Tongue (tissue), 2 donors: ENCODE data around the gene TNFRSF19. TPM values are rescaled to one million over a fixed set of nuclear protein-coding genes. Genes with fewer than 3 reads are reported as not detected.
"Not testable (repeated sequence)": the region's sequence is repeated elsewhere in the genome, so short reads cannot be mapped to it uniquely, and the experiment has no call there.

Experiments used
- DNase-seq: peaks from one replicate; pipeline ENCODE4 v3.0.0-alpha.2; 2015
- total RNA-seq: library from RNA; depleted of rRNA; stranded (reverse); fragments of >200 nt; gene quantifications from one replicate; pipeline ENCODE4 v1.2.3, GENCODE V29; 2014

The TNFRSF19 gene
- 34.4 TPM for total RNA-seq

DNA sequence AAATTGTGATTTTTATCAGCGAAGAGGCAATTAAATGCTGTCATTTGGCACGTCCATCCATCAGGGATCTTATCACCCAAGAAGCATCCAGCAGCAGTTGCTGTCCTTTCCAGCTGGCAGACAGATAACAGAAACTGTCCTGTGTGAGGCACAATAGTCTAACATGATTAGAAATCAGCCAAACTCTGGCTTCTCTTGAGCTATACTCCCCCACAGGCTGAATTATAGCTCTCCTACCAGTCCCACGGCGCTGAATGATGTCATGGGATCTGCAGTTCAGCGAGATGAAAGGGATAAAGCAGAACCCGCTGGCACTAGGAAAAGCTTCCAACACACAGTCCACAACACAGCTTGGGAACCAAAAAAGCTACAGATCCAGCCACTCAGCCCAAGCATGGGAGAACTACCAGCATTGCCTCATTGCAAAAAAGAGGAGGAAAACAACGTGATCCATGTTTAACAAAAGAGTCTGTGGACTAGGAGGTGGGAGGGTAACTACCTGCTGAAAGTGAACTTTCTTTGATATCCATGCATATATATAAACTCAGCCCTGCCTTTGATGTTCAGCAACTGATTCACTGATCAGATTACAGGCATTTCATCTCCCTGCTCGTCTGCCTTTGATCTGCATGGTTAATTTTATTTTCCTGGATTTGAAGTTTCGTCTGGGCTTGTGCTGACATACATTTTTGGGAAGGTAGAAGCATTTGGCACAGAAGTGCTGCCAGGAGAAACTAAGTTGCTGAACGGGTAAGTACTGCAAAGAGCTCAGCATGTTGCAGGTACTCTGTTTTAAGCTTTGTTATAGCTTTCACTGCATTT is at the start of gene TNFRSF19:
TNFRSF19 (plus strand) TSS at position 314 of the 822 bp plus-strand sequence. CDS start 19,772 bp downstream, outside the sequence.
- peak; percentile 92 for DNase-seq

- DNase-seq, result not testable (repeated sequence)
Observed at GRCh38 chr13:23529926-23530325, 40.3 kb upstream of the TNFRSF19 start.

GRCh38 chr13:23531446-23531845 is 38.8 kb upstream of the TNFRSF19 start:
- DNase-seq, result no peak

DNA sequence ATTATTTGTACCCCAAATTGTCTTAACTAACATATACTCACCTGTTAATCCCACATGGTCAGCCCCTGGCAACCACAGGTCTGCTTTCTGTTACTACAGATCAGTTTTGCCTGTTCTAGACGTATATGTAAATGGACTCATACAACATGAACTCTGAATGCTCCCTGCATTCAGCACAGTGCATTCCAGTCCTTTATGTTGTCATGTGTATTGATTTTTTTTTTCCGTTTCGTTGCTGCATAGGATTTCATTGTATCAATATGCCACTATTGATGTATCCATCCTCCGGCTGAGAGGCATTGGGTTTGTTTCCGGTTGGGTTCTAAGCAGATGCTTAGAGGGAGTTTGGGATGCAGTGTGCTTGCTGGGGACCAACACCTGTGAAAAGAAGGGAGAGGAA is 36.1 kb upstream of the TNFRSF19 start:
- no peak for DNase-seq

- DNase-seq, result no peak
Observed at GRCh38 chr13:23541221-23541824, 28.9 kb upstream of the TNFRSF19 start.

GRCh38 chr13:23544668-23545067 is 25.5 kb upstream of the TNFRSF19 start:
- DNase-seq, result no peak

DNA sequence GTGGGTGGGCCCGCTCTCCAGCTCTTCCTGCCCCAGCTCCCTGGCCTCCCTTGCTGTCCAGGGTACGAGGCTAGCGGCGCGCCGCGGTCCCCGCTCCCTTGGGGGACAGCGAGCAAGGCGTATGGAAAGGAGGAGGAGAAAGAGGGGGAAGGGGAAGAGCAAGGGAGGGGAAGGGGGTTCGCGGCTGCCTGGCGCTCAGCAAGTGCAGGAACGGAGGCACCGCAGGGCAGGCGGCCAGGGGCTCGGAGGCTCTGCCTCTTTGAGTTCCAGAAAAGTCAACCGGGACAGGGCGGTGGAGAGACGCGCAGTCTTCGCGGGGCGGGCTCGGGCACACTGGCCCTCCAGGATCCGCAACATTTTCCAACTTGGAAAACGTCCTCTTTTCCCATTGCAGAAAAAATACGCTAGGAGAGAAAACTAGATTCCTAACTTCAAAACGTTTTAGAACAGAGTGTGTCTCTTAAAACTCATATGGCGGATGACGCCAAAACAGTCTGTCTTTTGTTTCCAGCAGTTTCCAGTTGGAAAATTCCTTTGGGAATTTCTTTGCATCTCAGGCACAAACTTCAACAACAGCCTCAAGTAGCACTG is 23.1 kb upstream of the TNFRSF19 start:
- peak; percentile 65 for DNase-seq

- no peak for DNase-seq
Observed at GRCh38 chr13:23549724-23550123, 20.5 kb upstream of the TNFRSF19 start.

DNA sequence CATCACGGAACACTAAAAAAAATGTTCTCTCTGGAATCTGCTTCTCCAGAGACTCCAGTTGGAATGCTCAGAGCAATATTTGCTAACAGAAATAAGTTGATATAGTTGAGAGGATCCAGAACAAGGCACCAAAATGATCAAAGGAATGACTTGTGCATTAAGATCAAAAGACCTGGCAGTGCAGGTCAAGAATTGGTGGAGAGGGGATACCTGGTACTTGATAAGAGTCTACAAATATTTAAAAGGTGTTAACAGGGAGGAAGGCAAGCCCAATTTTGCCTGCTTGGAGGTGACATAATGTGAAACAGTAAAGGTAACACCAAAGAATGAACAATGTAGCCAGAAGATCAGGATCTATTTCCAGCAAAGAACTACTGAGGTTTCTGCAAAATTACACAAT is 20.0 kb upstream of the TNFRSF19 start:
- no peak for DNase-seq

GRCh38 chr13:23551213-23552008 is 18.8 kb upstream of the TNFRSF19 start:
- DNase-seq, result peak; percentile 31

GRCh38 chr13:23552171-23552570 is 18.0 kb upstream of the TNFRSF19 start:
- DNase-seq, result no peak

- no peak for DNase-seq
Observed at GRCh38 chr13:23552661-23553060, 17.6 kb upstream of the TNFRSF19 start.

- no peak for DNase-seq
Observed at GRCh38 chr13:23554000-23554399, 16.2 kb upstream of the TNFRSF19 start.

- no peak for DNase-seq
Observed at GRCh38 chr13:23557043-23557442, 13.2 kb upstream of the TNFRSF19 start.

- DNase-seq, result no peak
Observed at GRCh38 chr13:23557733-23558132, 12.5 kb upstream of the TNFRSF19 start.

DNA sequence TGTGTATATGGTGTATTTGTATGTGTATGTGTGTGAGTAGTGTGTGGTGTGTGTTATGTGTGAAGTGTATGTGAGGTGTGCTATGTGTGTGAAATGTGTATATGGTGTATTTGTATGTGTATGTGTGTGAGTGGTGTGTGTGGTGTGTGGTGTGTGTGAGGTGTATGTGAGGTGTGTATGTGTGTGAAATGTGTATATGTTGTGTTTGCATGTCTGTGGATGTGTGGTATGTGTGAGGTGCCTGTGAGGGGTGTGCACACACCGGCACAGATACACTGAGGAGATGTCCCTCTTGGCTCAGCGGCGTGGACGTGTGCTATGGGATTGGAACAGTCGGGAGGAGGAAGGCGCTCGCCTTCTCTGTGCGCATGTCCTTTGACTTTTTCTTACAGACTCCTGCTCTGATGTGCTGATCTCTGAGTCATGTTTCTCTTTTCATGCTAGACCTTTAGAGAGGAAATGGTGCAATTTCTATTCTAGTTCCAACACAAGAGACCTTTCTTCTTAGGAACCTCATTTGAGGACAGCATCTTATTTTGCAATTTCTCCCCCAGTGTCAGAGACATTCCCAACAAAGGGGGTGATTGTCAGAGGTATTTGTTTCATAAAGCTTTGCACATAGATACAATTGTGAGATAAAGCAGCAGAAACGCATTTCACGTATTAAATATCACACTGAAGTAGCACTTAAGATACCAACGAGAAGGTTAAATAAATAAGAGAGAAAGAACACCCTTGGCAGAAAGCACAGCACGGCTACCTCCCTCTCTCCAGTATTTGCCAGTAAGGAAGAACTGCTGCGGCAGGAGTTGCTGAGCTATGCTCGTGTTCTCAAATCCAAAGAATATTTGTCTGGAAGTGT is 11.3 kb upstream of the TNFRSF19 start:
- peak; percentile 56 for DNase-seq

- DNase-seq, result no peak
Observed at GRCh38 chr13:23560571-23561089, 9.6 kb upstream of the TNFRSF19 start.

- no peak for DNase-seq
Observed at GRCh38 chr13:23561261-23561660, 9.0 kb upstream of the TNFRSF19 start.

DNA sequence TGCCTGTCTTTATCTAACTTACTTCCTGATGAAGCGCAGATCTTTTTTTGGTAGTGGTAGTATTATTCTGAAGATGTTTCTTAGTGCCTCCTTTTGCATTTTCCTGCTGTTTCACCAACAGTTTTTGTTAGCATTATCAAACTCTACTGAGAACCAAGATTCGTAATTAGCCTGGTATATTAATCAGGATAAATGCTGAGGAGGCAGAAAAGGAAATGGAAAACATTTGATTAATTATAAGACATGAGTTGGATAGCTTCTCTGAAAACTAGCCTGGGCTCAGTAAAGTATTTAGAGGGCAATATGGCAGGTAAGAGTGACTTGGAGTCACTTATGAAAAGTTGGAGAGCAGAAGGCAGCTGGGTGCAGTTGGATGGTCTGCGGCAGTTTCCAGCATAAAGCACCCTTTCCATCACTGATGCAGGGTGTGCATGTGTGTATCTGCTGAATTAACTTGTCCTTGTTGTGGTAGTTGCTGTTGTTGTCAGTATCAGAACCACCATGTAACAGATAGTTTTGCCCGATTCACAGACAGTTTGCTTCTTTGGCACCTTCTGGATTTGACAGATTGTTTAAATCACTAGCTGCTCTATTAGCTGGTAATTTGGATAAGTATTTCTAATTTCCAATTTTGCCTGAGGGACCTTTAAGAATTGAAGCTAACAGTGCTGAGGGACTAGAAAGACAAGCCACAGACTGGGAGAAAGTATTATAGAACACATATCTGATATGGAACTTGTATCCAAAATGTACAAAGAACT is 6.9 kb upstream of the TNFRSF19 start:
- DNase-seq, result no peak

DNA sequence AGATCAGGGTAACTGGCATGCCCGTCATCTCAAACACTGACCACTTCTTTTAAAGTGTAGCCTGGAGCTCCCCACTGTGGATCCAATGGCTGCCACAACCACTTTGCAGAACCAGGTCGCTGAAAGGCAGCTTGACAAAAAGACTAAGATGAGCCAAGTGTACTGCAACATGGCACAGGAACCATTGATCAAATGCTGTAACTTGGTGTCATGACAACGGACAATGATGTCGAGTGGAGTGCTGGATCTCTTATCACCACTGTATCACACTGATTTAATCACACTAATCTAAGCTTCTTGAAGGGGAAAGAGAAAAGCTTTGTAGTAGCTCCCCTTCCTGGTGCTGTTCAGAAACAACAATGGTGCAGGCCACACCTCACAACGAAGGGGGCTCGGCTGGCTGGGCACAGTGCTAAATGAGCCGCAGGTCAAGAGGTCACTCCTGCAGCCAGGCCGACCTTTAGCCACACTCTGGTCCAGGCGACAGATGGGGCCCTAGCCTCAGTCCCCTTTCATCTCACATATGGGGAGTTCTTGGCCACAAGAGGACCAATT is 2.2 kb upstream of the TNFRSF19 start:
- no peak for DNase-seq
